Esophagus squamous epithelium (tissue), 5 donors: ENCODE results near the gene CD27. TPM values are rescaled to one million over a fixed set of nuclear protein-coding genes. Genes with fewer than 3 reads are reported as not detected.

ENCODE experiments used
- DNase-seq: peaks from one replicate; lab custom pipeline; 2025; lab: John Stamatoyannopoulos, UW
- H3K27ac ChIP-seq, 4 donors: fragments of 200-600 bp; sonication (generic); one replicate each; pipeline ENCODE4 v1.5.1; 2016 to 2019; ENCODE audit warnings: mild to moderate bottlenecking in 1 of 4
- H3K27me3 ChIP-seq, 4 donors: fragments of 200-600 bp; sonication (generic); 1 replicate in 3 of 4; 2 replicates in 1 of 4; pipeline versions ENCODE4 v1.5.1 to v1.6.0; 2017 to 2021; ENCODE audit warnings: antibody characterized with exemption in 1 of 4
- H3K36me3 ChIP-seq, 3 donors: fragments of 200-600 bp; sonication (generic); one replicate each; pipeline ENCODE4 v1.5.1; 2016 to 2019
- H3K4me1 ChIP-seq, 3 donors: fragments of 200-600 bp; sonication (generic); one replicate each; pipeline ENCODE4 v1.5.1; 2017 to 2019
- H3K4me3 ChIP-seq, 4 donors: fragments of 200-600 bp; sonication (generic); 1 replicate in 3 of 4; 2 replicates in 1 of 4; pipeline ENCODE4 v1.5.1; 2016 to 2019; ENCODE audit warnings: mild to moderate bottlenecking in 2 of 4, moderate library complexity in 1 of 4
- H3K9me3 ChIP-seq, 3 donors: fragments of 200-600 bp; sonication (generic); one replicate each; pipeline ENCODE4 v1.5.1; 2016 to 2019
- CTCF ChIP-seq, 6 experiments: fragments of 450-650 bp in 4 of 6; fragments of 200-600 bp in 2 of 6; sonication (generic) in 2 of 6; IDR thresholded peaks; one replicate each; pipeline ENCODE4 v1.5.1; 2016 to 2019; ENCODE audit warnings: antibody characterized with exemption in 6 of 6, mild to moderate bottlenecking in 4 of 6, moderate library complexity in 4 of 6
- POLR2A ChIP-seq, 4 donors: fragments of 450-650 bp; IDR thresholded peaks; one replicate each; pipeline ENCODE4 v1.6.1; 2017; ENCODE audit warnings: antibody characterized with exemption in 4 of 4, mild to moderate bottlenecking in 4 of 4, moderate library complexity in 3 of 4
- WGBS, 2 donors: methylation state at CpG; one replicate each; pipeline ENCODE4 v1.1.5; 2018; 5-methylcytosine and 5-hydroxymethylcytosine counted together
- intact Hi-C: fragments of 100-400 bp; cut with DNase I; formaldehyde crosslinking; loops from one replicate; pipeline ENCODE4 v1.15.0; 2022
- total RNA-seq, 4 donors: library from RNA; depleted of rRNA; stranded (reverse); fragments of >200 nt; gene quantifications; one replicate each; pipeline ENCODE4 v1.1.0, GENCODE V29; 2016
- donor health status: DM: yes; HTN: yes; CAD: no.

CD27 gene
- total RNA-seq, 4 donors from 2014 or later: 0.49 to 4.2 (median 2.9) TPM

DNA sequence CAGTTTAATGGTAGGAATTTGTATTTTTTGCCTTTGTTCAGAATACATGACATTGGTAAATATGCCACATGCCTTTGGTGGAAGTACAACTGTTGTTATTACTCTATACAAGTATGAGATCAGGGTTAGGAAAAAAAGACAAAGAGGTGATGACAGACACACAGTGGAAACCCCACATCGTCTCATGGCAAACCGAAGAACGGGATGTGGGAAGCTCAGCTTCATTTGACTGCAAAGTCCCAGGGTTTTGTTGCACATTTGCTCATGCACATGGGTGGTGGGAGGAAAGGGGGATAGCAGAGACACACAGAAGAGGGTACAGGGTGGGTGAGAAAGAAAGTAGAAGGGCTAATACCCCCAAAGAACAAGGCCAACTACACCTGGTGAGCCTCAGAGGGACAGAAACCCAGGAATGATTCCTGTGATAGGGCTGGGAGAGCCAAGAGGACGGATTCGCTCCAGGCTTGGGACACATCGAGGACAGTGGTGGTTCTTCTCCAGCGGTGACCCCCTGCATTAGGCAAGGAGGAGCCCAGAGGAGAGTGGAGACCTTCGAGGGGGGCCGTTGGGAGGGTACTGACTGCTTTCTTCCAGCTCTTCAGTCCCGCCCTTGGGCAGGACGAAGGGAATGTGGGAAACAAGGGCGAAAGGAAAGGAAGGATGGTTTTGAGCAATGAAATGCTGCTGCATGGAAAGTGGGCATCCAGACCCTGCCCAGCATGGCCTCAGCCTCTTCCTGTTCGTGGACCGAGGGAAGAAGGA lies 17.7 kb downstream of the CD27 start:
- H3K36me3 ChIP-seq: peaks cover 12 to 92% (median 39%) of the 10 kb centered on the region in 3 donors
- H3K4me3 ChIP-seq: no peak overlapping the region
- WGBS, 2 donors: 74 to 82% methylated on average over 13 to 14 of the region's 14 CpGs
- no peaks in the 10 kb centered on the region for H3K9me3 ChIP-seq
- intact Hi-C loops: loop anchor here (5.0 to 10.0 kb wide), 2 partner anchors 35 to 138 kb away; no protein-coding TSS in a partner anchor
- H3K27me3 ChIP-seq: no peaks in the 10 kb centered on the region
- no peak for DNase-seq
- H3K27ac ChIP-seq: peak overlapping the region; percentile 16 to 81 (median 51)
- peaks cover 0 to 62% (median 21%) of the 10 kb centered on the region in 3 donors for H3K4me1 ChIP-seq
- TF ChIP-seq CTCF (IDR thresholded peaks at IDR 0.05) (no peak), POLR2A (IDR thresholded peaks at IDR 0.05) (no peak)

DNA sequence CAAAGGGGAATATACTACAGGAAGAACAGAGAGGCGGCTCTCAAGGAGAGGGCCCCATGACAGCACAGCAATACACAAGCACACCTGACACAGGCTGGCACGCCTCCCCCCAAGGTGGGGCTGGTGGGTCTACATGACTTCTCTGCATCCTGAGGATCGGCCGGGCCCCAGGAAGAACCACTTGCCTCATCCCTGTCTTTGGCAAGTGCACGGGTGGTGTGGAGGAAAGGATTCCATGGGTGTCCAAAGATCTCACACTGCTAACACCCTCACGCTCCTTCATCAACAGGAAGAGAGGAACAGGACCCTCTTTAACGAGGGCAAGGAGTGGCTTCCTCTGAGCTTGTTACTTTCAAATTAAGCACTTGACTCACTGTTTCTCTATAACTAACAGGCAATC lies 18.5 kb downstream of the CD27 start:
- Histone ChIP-seq H3K36me3 (peaks cover 12 to 84% (median 31%) of the 10 kb centered on the region in 3 donors), H3K4me3 (no peak overlapping the region), H3K27ac (peak overlapping the region in 3 of 4 donors; percentile 30 to 81 (median 47)), H3K4me1 (peaks cover 0 to 70% (median 27%) of the 10 kb centered on the region in 3 donors), H3K9me3 (no peaks in the 10 kb centered on the region), H3K27me3 (no peaks in the 10 kb centered on the region)
- 59 to 66% methylated on average over 7 of the region's 7 CpGs for WGBS, 2 donors
- TF ChIP-seq POLR2A (IDR thresholded peaks at IDR 0.05): no peak
- TF ChIP-seq CTCF (IDR thresholded peaks at IDR 0.05): no peak
- DNase-seq: no peak
- intact Hi-C loops: loop anchor here (5.0 to 10.0 kb wide), 2 partner anchors 36 to 138 kb away; no protein-coding TSS in a partner anchor

DNA sequence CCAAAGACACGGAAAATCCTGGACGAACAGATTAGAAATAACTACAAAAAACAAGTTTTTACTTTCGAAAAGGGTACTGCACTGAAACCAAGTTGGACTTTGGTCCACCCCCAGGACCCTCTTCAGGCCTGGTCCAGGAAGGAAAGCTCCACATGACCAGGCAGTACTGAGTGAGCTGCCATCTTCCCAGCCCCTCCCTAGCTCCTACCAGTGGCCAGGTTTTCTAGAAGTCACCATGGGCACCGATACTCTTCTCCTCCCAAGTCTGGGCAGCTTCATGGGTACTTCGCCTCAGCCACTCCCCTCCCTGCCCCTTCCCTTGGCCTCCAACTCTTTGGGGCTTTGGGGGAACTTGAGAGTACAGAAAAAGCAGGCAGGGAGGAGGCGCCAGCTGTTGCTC lies 19.1 kb downstream of the CD27 start:
- Histone ChIP-seq H3K27me3 (no peaks in the 10 kb centered on the region), H3K27ac (peak overlapping the region in 3 of 4 donors; percentile 30 to 56 (median 47)), H3K9me3 (no peaks in the 10 kb centered on the region), H3K4me3 (no peak overlapping the region), H3K36me3 (peaks cover 12 to 78% (median 24%) of the 10 kb centered on the region in 3 donors), H3K4me1 (peaks cover 0 to 76% (median 34%) of the 10 kb centered on the region in 3 donors)
- WGBS, 2 donors: 65 to 90% methylated on average over 3 of the region's 6 CpGs
- TF ChIP-seq CTCF (IDR thresholded peaks at IDR 0.05): no peak
- TF ChIP-seq POLR2A (IDR thresholded peaks at IDR 0.05): no peak
- intact Hi-C loops: loop anchor here (5.0 to 10.0 kb wide), 2 partner anchors 37 to 139 kb away; no protein-coding TSS in a partner anchor
- DNase-seq: no peak

DNA sequence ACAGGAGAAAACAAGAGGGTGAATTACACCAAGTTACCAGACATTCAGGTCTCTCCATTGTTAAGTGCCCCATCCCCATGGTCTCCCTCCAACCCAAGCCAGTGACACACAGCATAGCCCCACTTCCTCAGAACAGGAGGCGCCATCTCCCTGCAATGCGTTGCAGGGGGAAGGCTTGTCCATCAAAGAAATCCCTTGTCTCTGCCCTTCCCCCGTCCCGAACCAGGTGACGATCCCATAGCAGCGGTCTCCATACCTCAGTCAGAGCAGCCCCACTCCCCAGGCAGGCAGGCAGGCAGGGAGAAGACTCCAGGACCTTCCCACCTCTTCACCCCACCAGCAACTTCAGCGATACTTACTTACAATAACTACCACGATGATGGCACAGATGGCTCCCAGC lies 19.8 kb downstream of the CD27 start:
- no peak for TF ChIP-seq CTCF (IDR thresholded peaks at IDR 0.05)
- TF ChIP-seq POLR2A (IDR thresholded peaks at IDR 0.05): no peak
- Histone ChIP-seq H3K27me3 (no peaks in the 10 kb centered on the region), H3K27ac (peak overlapping the region in 3 of 4 donors; percentile 23 to 52 (median 47))

More for the DNA sequence above, 19.8 kb downstream of the CD27 start:
- no peak for DNase-seq
- Histone ChIP-seq H3K9me3 (no peaks in the 10 kb centered on the region), H3K4me1 (peaks cover 0 to 83% (median 40%) of the 10 kb centered on the region in 3 donors), H3K4me3 (no peak overlapping the region), H3K36me3 (peaks cover 12 to 71% (median 22%) of the 10 kb centered on the region in 3 donors)
- WGBS, 2 donors: 93 to 95% methylated on average over 7 to 8 of the region's 8 CpGs
- intact Hi-C loops: loop anchor here (5.0 to 10.0 kb wide), 2 partner anchors 37 to 140 kb away; no protein-coding TSS in a partner anchor
